Erythroblast (primary cell): ENCODE data around the gene CACNB3.

Experiments
- GATA1 ChIP-seq: IDR thresholded peaks from 2 replicates; pipeline ENCODE4 v1.6.1; 2011; ENCODE audit warnings: low read depth, mild to moderate bottlenecking, control low read depth, low read length, moderate library complexity
- POLR2A ChIP-seq: IDR thresholded peaks from 2 replicates; pipeline ENCODE4 v1.6.1; 2011; ENCODE audit warnings: mild to moderate bottlenecking, low read length

DNA sequence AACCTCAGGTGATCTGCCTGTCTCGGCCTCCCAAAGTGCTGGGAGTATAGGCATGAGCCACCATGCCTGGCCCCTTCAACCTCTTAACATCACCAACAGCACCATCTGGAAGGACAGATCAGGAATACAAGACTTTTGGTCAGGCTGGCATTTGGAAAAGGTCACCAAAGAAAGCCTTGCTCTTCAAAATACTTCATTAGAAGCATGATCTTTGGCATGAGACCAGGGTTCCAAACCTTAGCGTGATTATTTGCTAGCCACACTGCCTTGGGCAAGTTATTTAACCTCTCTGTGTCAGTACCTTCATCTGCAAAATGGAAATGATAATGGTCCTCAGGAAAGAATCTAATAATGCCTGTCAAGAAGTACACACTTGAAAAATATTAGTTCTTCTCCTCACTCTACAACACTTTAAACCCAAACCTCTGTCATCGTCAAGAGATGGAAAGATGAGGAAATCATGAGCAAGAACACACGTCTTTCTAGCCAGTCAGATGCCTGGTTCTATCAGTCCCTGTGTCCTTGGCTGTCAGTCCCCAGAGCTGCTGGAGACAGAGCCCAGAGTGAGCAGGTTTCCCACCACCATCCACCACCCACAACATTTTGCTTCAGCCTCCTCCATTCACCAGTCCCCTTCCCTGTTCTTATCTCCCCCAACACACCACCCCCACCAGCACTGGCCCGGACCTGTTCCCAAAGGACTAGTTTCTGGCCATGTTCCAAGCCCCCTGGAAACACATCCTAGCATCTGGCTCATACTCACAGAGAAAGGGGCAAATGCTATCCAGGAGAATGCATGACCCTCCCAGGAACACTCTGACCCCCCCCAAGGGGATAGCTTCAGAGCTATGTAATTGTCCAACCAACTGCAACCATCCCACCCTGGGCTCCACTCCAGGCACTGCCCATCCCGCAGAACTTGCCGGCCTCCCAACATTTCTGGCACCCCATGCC is 31.4 kb upstream of the CACNB3 start:
- TF ChIP-seq POLR2A: no peak
- TF ChIP-seq GATA1: no peak
